ENCODE measurements around the gene SPAG6. TPM values are rescaled to one million over a fixed set of nuclear protein-coding genes. Genes with fewer than 3 reads are reported as not detected.

Gene SPAG6
- total and polyA plus RNA-seq, 9 of the 15 experiments (the other 6 are each of a cell fraction or from before 2014, with no cell fraction given): 3.5 to 23.1 (median 11.8) TPM

GRCh38 chr10:22315455-22316285 lies 29.6 kb upstream of the SPAG6 start (continued):
- TF ChIP-seq PKNOX1 (IDR thresholded peaks at IDR 0.05): no peak
- TF ChIP-seq SIN3B (IDR thresholded peaks at IDR 0.05; ENCODE audit: low read depth): no peak
- TF ChIP-seq HNRNPUL1 (IDR thresholded peaks at IDR 0.05; ENCODE audit: low read length): no peak
- TF ChIP-seq ZNF175 (CRISPR knock-in tag; IDR thresholded peaks at IDR 0.05; ENCODE audit: low read depth): peak; percentile 1; the same call in 1 of the 2 replicates
- peak; percentile 32; the same call in 1 of the 2 replicates for TF ChIP-seq NFRKB (IDR thresholded peaks at IDR 0.05; ENCODE audit: low read depth)
- peak; percentile 28; the same call in 1 of the 2 replicates for TF ChIP-seq SMARCA4 (IDR thresholded peaks at IDR 0.05)
- no peak for TF ChIP-seq GABPA (tag; conservative IDR thresholded peaks at IDR 0.05; ENCODE audit: low read depth)
- peak; percentile 42; the same call in 1 of the 2 replicates for TF ChIP-seq ZNF512 (tag; IDR thresholded peaks at IDR 0.05)
- no peak for TF ChIP-seq RBM22 (IDR thresholded peaks at IDR 0.05; ENCODE audit: low read depth, low read length, poor library complexity, severe bottlenecking)
- TF ChIP-seq SMARCE1 (IDR thresholded peaks at IDR 0.05): peak; percentile 40; the same call in 1 of the 2 replicates
- no peak for TF ChIP-seq NONO (IDR thresholded peaks at IDR 0.05; ENCODE audit: low read depth in 2 of 2, low read length in 1 of 2)
- TF ChIP-seq L3MBTL2 (IDR thresholded peaks at IDR 0.05): no peak
- peak; percentile 43; the same call in 1 of the 2 replicates for TF ChIP-seq ATF6 (CRISPR knock-in tag; IDR thresholded peaks at IDR 0.05)
- TF ChIP-seq SIRT6 (IDR thresholded peaks at IDR 0.05; ENCODE audit: low read depth, low read length): no peak
- TF ChIP-seq MYNN (IDR thresholded peaks at IDR 0.05): no peak
- TF ChIP-seq MYNN (CRISPR knock-in tag; IDR thresholded peaks at IDR 0.05): no peak
- peak; percentile 63; the same call in 1 of the 2 replicates for TF ChIP-seq ZBTB1 (CRISPR knock-in tag; IDR thresholded peaks at IDR 0.05; ENCODE audit: borderline replicate concordance, low read depth)
- peak; percentile 23; the same call in 1 of the 2 replicates for TF ChIP-seq MTF1 (CRISPR knock-in tag; IDR thresholded peaks at IDR 0.05; ENCODE audit: borderline replicate concordance)
- TF ChIP-seq AFF1 (IDR thresholded peaks at IDR 0.05; ENCODE audit: low read depth in 1 of 2, partially characterized antibody in 2 of 2): peak; percentile 50 to 51
